Type B pancreatic cell (in vitro differentiated cells): Measurements from ENCODE around the gene VEGFB. TPM values are rescaled to one million over a fixed set of nuclear protein-coding genes. Genes with fewer than 3 reads are reported as not detected.
A peak's percentile ranks its signal among the peaks of the same experiment; 100 is the strongest.

Experiments used
- DNase-seq: peaks from one replicate; pipeline ENCODE4 v3.0.0; 2021; ENCODE audit warnings: mixed read lengths; ENCODE audit not compliant: unreplicated experiment; ENCODE audit errors: extremely low spot score
- H3K27ac Mint-ChIP-seq: 2 replicates; pipeline ENCODE4 v1.8.0; 2021; ENCODE audit warnings: mild to moderate bottlenecking, mixed read lengths
- H3K27me3 Mint-ChIP-seq: 2 replicates; pipeline ENCODE4 v1.8.0; 2021; ENCODE audit warnings: mixed read lengths
- H3K36me3 Mint-ChIP-seq: 2 replicates; pipeline ENCODE4 v1.8.0; 2021; ENCODE audit warnings: mixed read lengths
- H3K4me1 Mint-ChIP-seq: one replicate; pipeline ENCODE4 v1.8.0; 2021; ENCODE audit warnings: mixed read lengths; ENCODE audit not compliant: unreplicated experiment
- H3K4me3 Mint-ChIP-seq: 2 replicates; pipeline ENCODE4 v1.8.0; 2021; ENCODE audit warnings: mild to moderate bottlenecking, mixed read lengths
- H3K9me3 Mint-ChIP-seq: 2 replicates; pipeline ENCODE4 v1.8.0; 2021; ENCODE audit warnings: mixed read lengths
- total RNA-seq: library from RNA; stranded (reverse); gene quantifications from 2 replicates; pipeline ENCODE4 v1.2.1, GENCODE V29; 2021; ENCODE audit warnings: low replicate concordance
- TF ChIP-seq, protein P1 (sequence below): fragments of 200-600 bp; sonication (generic); conservative IDR thresholded peaks from 2 replicates; pipeline ENCODE4 v1.5.0; 2021; ENCODE audit warnings: antibody characterized with exemption, mild to moderate bottlenecking

The VEGFB gene
- total RNA-seq, 1 donor from 2014 or later = 66.3 TPM

DNA sequence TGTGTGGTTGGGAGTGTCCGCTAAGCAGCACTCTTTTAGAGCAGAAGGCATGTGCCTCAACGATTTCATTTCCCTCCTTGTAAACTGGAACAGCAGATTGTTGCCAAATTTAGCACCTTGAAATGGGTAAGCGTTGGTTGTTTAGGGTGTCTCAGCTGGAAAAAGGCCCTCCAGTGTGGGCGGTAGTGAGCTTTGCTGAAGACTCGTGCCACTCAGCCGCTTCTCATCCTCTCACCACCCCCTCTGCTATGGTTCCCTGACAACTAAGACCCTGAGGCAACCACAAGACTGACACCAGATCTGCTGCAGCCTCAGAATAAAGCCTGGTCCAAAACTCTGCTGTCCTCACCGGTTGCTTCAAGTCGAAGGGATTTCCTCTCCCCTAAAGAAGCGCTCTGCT is 37.8 kb upstream of the VEGFB start:
- H3K4me3 Mint-ChIP-seq = no peak overlapping the region
- no peaks in the 10 kb centered on the region for H3K27me3 Mint-ChIP-seq
- H3K36me3 Mint-ChIP-seq = peaks cover 32% of the 10 kb centered on the region
- no peaks in the 10 kb centered on the region for H3K9me3 Mint-ChIP-seq
- peaks cover 6% of the 10 kb centered on the region for H3K4me1 Mint-ChIP-seq
- TF ChIP-seq, protein P1, sequence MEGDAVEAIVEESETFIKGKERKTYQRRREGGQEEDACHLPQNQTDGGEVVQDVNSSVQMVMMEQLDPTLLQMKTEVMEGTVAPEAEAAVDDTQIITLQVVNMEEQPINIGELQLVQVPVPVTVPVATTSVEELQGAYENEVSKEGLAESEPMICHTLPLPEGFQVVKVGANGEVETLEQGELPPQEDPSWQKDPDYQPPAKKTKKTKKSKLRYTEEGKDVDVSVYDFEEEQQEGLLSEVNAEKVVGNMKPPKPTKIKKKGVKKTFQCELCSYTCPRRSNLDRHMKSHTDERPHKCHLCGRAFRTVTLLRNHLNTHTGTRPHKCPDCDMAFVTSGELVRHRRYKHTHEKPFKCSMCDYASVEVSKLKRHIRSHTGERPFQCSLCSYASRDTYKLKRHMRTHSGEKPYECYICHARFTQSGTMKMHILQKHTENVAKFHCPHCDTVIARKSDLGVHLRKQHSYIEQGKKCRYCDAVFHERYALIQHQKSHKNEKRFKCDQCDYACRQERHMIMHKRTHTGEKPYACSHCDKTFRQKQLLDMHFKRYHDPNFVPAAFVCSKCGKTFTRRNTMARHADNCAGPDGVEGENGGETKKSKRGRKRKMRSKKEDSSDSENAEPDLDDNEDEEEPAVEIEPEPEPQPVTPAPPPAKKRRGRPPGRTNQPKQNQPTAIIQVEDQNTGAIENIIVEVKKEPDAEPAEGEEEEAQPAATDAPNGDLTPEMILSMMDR = no peak
- DNase-seq = no peak
- no peak overlapping the region for H3K27ac Mint-ChIP-seq

GRCh38 chr11:64198511-64198910 is 35.9 kb upstream of the VEGFB start:
- H3K4me3 Mint-ChIP-seq = no peak overlapping the region
- H3K36me3 Mint-ChIP-seq = peaks cover 35% of the 10 kb centered on the region

DNA sequence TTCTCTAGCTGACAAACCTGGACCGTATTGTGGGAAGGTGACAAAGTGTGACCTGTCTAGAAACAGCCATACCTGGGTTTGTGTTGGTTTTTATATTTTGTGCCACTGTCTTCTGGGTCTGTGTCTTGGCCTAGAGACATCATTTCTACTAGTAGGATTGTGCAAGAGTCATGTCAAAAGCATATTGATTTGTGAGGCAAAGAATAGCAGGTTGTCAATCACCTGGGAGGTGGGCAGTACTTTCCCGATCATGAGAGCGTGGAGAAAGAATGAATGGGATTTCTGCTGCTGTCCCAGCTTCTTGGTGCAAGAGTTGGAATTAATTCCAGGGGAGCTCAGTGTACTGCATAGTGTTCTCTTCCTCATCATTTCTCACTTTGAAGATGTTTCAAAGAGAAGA is 32.8 kb upstream of the VEGFB start:
- no peaks in the 10 kb centered on the region for H3K9me3 Mint-ChIP-seq
- H3K27me3 Mint-ChIP-seq = no peaks in the 10 kb centered on the region
- DNase-seq = no peak
- H3K4me3 Mint-ChIP-seq = no peak overlapping the region
- H3K27ac Mint-ChIP-seq = no peak overlapping the region
- TF ChIP-seq, protein P1 = no peak
- peaks cover 31% of the 10 kb centered on the region for H3K36me3 Mint-ChIP-seq
- H3K4me1 Mint-ChIP-seq = peaks cover 10% of the 10 kb centered on the region

More at GRCh38 chr11:64198511-64198910, 35.9 kb upstream of the VEGFB start:
- Mint-ChIP-seq H3K27me3 (no peaks in the 10 kb centered on the region), H3K9me3 (no peaks in the 10 kb centered on the region), H3K27ac (no peak overlapping the region), H3K4me1 (no peaks in the 10 kb centered on the region)
- DNase-seq = no peak
- TF ChIP-seq, protein P1 = no peak

DNA sequence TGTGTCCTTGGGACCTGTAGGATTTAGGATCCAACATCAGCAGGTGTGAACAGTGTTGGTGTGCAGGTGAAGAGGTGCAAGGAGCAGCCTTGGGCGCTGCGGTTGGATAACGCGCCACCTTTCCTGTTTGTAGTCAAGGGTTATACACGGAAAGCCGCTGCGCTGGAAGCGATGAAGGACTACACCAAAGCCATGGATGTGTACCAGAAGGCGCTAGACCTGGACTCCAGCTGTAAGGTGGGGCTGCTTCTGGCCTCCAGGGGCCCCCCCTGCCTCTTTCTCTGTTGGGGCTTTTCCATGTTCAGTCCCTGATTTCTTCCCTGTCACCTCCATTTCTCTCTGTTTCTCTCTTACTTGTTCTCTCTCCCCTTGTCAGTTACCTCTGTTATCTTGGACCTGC is 31.4 kb upstream of the VEGFB start:
- H3K36me3 Mint-ChIP-seq = peaks cover 24% of the 10 kb centered on the region
- H3K27me3 Mint-ChIP-seq = no peaks in the 10 kb centered on the region
- no peaks in the 10 kb centered on the region for H3K9me3 Mint-ChIP-seq
- peaks cover 10% of the 10 kb centered on the region for H3K4me1 Mint-ChIP-seq
- TF ChIP-seq, protein P1 = no peak
- H3K4me3 Mint-ChIP-seq = no peak overlapping the region
- no peak overlapping the region for H3K27ac Mint-ChIP-seq
- no peak for DNase-seq

- Mint-ChIP-seq H3K27ac (peak overlapping the region; percentile 44), H3K4me1 (peaks cover 10% of the 10 kb centered on the region), H3K36me3 (peaks cover 24% of the 10 kb centered on the region), H3K9me3 (no peaks in the 10 kb centered on the region), H3K27me3 (no peaks in the 10 kb centered on the region), H3K4me3 (no peak overlapping the region)
- no peak for DNase-seq
- TF ChIP-seq, protein P1 = no peak
Measured at GRCh38 chr11:64203421-64204079, 30.8 kb upstream of the VEGFB start.
